SU-DHL-6 (cell line): ENCODE results near the gene SYT5.
"Not testable (repeated sequence)": the region's sequence is repeated elsewhere in the genome, so short reads cannot be mapped to it uniquely, and the experiment has no call there.

Experiments
- H2AFZ ChIP-seq: fragments of 200-600 bp; sonication (generic); 2 replicates; pipeline ENCODE4 v1.6.1; 2014; ENCODE audit warnings: low read depth, mild to moderate bottlenecking, moderate library complexity, mixed read lengths, antibody characterized with exemption, low read length; ENCODE audit not compliant: severe bottlenecking
- H3F3A ChIP-seq: fragments of 200-600 bp; shearing (Covaris generic); 2 replicates; pipeline ENCODE4 v1.6.0; 2016; ENCODE audit warnings: antibody characterized with exemption, mild to moderate bottlenecking; ENCODE audit not compliant: insufficient read depth
- H3K27ac ChIP-seq: fragments of 200-600 bp; sonication (generic); 2 replicates; pipeline ENCODE4 v1.5.1; 2016; ENCODE audit warnings: low read depth, mild to moderate bottlenecking, low read length, moderate library complexity, mixed read lengths
- H3K27me3 ChIP-seq: fragments of 200-600 bp; sonication (generic), shearing (Covaris generic); 2 replicates; pipeline ENCODE4 v1.6.0; 2014; ENCODE audit warnings: mild to moderate bottlenecking, low read length
- H3K36me3 ChIP-seq: fragments of 200-600 bp; sonication (generic); 2 replicates; pipeline ENCODE4 v1.6.1; 2014; ENCODE audit warnings: mild to moderate bottlenecking, low read length, mixed read lengths
- H3K4me2 ChIP-seq: fragments of 300-600, 200-600 bp; shearing (Covaris generic), sonication (generic); 2 replicates; pipeline ENCODE4 v1.6.0; 2014; ENCODE audit warnings: low read length, low read depth, mild to moderate bottlenecking; ENCODE audit not compliant: poor library complexity, severe bottlenecking
- H3K4me3 ChIP-seq: fragments of 200-600 bp; sonication (generic); 2 replicates; pipeline ENCODE4 v1.5.1; 2014; ENCODE audit warnings: antibody characterized with exemption, low read length, mild to moderate bottlenecking, mixed read lengths; ENCODE audit not compliant: insufficient read depth, poor library complexity, severe bottlenecking
- H3K79me2 ChIP-seq: fragments of 200-600 bp; sonication (generic); 2 replicates; pipeline ENCODE4 v1.6.1; 2014; ENCODE audit warnings: mild to moderate bottlenecking, low read length, moderate library complexity; ENCODE audit not compliant: insufficient read depth
- H3K9ac ChIP-seq: fragments of 200-600 bp; sonication (generic); 2 replicates; pipeline ENCODE4 v1.7.0; 2014; ENCODE audit warnings: mild to moderate bottlenecking, low read length
- H3K9me2 ChIP-seq: fragments of 200-600 bp; sonication (generic); replicated peaks from 2 replicates; pipeline ENCODE4 v1.6.1; 2014; ENCODE audit warnings: low read length; ENCODE audit not compliant: insufficient read depth
- H3K9me3 ChIP-seq: fragments of 200-600 bp; sonication (generic); 2 replicates; pipeline ENCODE4 v1.6.1; 2014; ENCODE audit warnings: low read length, mixed read lengths; ENCODE audit not compliant: insufficient read depth
- H4K20me1 ChIP-seq: fragments of 200-600 bp; sonication (generic); 2 replicates; pipeline ENCODE4 v1.6.1; 2014; ENCODE audit warnings: low read depth, mild to moderate bottlenecking, antibody characterized with exemption, low read length, moderate library complexity, mixed read lengths
- EZH2phosphoT487 ChIP-seq: fragments of 200-600 bp; sonication (generic), shearing (Covaris generic); conservative IDR thresholded peaks from 2 replicates; pipeline ENCODE4 v1.6.1; 2018; ENCODE audit warnings: mild to moderate bottlenecking, antibody characterized with exemption, low read length, moderate library complexity, mixed read lengths
- TF ChIP-seq, protein P1 (sequence below): fragments of 200-600 bp; sonication (generic); IDR thresholded peaks from one replicate; pipeline ENCODE4 v1.5.1; 2017; ENCODE audit warnings: antibody characterized with exemption, mild to moderate bottlenecking, low read length, moderate library complexity; ENCODE audit not compliant: insufficient read depth, poor library complexity, severe bottlenecking

SYT5 gene

DNA sequence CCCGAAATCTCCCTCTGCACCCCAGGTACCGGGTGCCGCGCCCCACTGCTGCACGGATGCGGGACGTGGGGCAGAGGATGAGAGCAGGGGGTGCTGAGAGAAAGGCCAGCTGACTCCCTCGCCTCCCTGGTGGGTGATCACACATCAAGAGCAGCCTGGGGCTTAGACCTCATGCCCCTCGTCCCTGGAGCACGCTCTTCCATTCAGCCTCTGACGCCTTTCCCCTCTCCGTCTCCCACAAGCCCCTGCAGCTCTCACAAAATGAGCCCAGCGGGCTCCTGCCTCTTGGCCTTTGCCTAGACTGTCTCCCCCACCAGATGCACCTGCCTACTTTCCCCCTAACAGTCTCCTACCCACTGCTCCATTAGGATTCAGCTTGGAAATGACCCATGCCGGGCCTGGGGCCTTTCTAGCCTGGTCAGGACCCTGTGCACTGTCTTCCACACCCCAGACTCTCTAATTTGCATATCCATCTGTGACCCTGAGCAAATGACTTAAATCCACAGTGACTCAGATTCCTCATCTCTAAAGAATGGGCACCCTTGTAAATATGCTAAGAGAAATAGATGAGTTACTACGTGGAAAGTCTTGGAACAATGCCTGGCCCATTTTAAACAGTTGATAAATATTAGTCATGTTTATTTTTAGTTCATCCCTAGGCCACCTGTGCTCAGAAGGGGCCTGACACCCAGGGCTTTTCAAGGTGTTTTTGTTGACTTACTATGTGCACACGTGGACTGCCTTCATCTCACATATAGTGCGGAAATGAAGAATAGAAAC lies 29.8 kb upstream of the SYT5 start:
- Histone ChIP-seq H3K27ac (no peak overlapping the region), H3K9me3 (peaks cover 5% of the 10 kb centered on the region; the same call in 1 of the 2 replicates), H3K4me3 (no peak overlapping the region), H3K9me2 (no peaks in the 10 kb centered on the region), H4K20me1 (no peaks in the 10 kb centered on the region), H3K36me3 (no peaks in the 10 kb centered on the region), H3K79me2 (no peaks in the 10 kb centered on the region), H2AFZ (no peak overlapping the region), H3K27me3 (no peaks in the 10 kb centered on the region), H3K4me2 (no peak overlapping the region), H3F3A (no peaks in the 10 kb centered on the region), H3K9ac (no peak overlapping the region)
- TF ChIP-seq EZH2phosphoT487 = no peak
- TF ChIP-seq, protein P1, sequence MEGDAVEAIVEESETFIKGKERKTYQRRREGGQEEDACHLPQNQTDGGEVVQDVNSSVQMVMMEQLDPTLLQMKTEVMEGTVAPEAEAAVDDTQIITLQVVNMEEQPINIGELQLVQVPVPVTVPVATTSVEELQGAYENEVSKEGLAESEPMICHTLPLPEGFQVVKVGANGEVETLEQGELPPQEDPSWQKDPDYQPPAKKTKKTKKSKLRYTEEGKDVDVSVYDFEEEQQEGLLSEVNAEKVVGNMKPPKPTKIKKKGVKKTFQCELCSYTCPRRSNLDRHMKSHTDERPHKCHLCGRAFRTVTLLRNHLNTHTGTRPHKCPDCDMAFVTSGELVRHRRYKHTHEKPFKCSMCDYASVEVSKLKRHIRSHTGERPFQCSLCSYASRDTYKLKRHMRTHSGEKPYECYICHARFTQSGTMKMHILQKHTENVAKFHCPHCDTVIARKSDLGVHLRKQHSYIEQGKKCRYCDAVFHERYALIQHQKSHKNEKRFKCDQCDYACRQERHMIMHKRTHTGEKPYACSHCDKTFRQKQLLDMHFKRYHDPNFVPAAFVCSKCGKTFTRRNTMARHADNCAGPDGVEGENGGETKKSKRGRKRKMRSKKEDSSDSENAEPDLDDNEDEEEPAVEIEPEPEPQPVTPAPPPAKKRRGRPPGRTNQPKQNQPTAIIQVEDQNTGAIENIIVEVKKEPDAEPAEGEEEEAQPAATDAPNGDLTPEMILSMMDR = no peak

- no peak within 1 kb of the TSS for H3K4me3 ChIP-seq
- no peak within 1 kb of the TSS for H2AFZ ChIP-seq
- no peak within 1 kb of the TSS for H3K9ac ChIP-seq
- no peaks in the 10 kb centered on the region for H3K27me3 ChIP-seq
- no peaks in the 10 kb centered on the region for H3K79me2 ChIP-seq
- H3K4me2 ChIP-seq = no peak within 1 kb of the TSS
- H3K9me2 ChIP-seq = no peaks in the 10 kb centered on the region
- peaks cover 5% of the 10 kb centered on the region; the same call in 1 of the 2 replicates for H3K9me3 ChIP-seq
- no peaks in the 10 kb centered on the region for H3K36me3 ChIP-seq
- no peaks in the 10 kb centered on the region for H4K20me1 ChIP-seq
- TF ChIP-seq, protein P1 = no peak
- no peak for TF ChIP-seq EZH2phosphoT487
- no peak within 1 kb of the TSS for H3K27ac ChIP-seq
- no peaks in the 10 kb centered on the region for H3F3A ChIP-seq
These were observed 29.0 kb upstream of the SYT5 start, which contains the start of gene PTPRH for GRCh38 chr19:55208880-55209692. PTPRH (minus strand) TSS chr19:55209501; CDS start chr19:55209433, 68 bp downstream.

- H3K4me2 ChIP-seq = no peak overlapping the region
- no peak overlapping the region for H3K27ac ChIP-seq
These were observed 26.8 kb upstream of the SYT5 start for GRCh38 chr19:55206664-55207500.

DNA sequence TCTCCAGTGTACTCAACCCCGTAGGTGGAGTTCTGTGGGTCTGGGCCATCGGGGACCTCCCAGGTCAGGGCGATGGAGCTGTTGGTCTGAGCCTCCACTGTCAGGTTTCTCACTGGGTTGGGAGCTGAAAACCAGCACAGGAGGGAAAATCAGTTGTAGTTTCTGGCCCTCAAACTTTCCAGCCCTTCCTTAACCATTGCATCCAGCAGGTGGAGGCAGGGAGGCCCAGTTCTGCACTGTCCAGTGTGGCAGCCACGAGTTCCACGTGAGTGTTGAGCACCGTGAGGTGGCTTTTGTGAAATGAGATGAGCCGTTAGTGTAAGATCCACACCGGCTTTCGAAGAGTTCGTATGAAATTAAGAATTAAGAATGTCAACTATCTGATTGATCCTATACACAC lies 22.1 kb upstream of the SYT5 start:
- not testable (repeated sequence) for H3K9ac ChIP-seq, H3K27ac ChIP-seq, H3K79me2 ChIP-seq, H3K4me3 ChIP-seq, H3K27me3 ChIP-seq, H3K36me3 ChIP-seq, H3K9me2 ChIP-seq, H4K20me1 ChIP-seq, H3K4me2 ChIP-seq, H2AFZ ChIP-seq, H3F3A ChIP-seq, H3K9me3 ChIP-seq

More at GRCh38 chr19:55206664-55207500, 26.8 kb upstream of the SYT5 start:
- Histone ChIP-seq H3K4me3 (no peak overlapping the region), H3K9me3 (no peaks in the 10 kb centered on the region), H3K27me3 (no peaks in the 10 kb centered on the region), H2AFZ (no peak overlapping the region), H3K9me2 (no peaks in the 10 kb centered on the region), H3K79me2 (no peaks in the 10 kb centered on the region), H3F3A (no peaks in the 10 kb centered on the region), H4K20me1 (no peaks in the 10 kb centered on the region), H3K36me3 (no peaks in the 10 kb centered on the region), H3K9ac (no peak overlapping the region)
- TF ChIP-seq EZH2phosphoT487 = no peak
- TF ChIP-seq, protein P1 = no peak
